Transverse colon (tissue), 4 donors: Measurements from ENCODE around the gene FST. TPM values are rescaled to one million over a fixed set of nuclear protein-coding genes. Genes with fewer than 3 reads are reported as not detected.
A peak's percentile ranks its signal among the peaks of the same experiment; 100 is the strongest.

Source experiments
- DNase-seq: peaks from one replicate; pipeline ENCODE4 v3.0.0-alpha.2; 2019
- H3K27ac ChIP-seq, 4 donors: fragments of 200-600 bp; sonication (generic); 2 replicates each; pipeline ENCODE4 v1.5.1; 2016 to 2018; ENCODE audit warnings: inconsistent platforms in 4 of 4
- H3K27me3 ChIP-seq: fragments of 200-600 bp; sonication (generic); 2 replicates; pipeline ENCODE4 v1.5.1; 2017; ENCODE audit warnings: inconsistent platforms
- H3K36me3 ChIP-seq, 4 donors: fragments of 200-600 bp; sonication (generic); 2 replicates each; pipeline ENCODE4 v1.5.1; 2017 to 2019; ENCODE audit warnings: inconsistent platforms in 4 of 4
- H3K4me1 ChIP-seq, 4 donors: fragments of 200-600 bp; sonication (generic); 2 replicates each; pipeline ENCODE4 v1.5.1; 2017 to 2020; ENCODE audit warnings: inconsistent platforms in 4 of 4
- H3K4me3 ChIP-seq, 4 donors: fragments of 200-600 bp; sonication (generic); 1 replicate in 1 of 4; 2 replicates in 3 of 4; pipeline versions ENCODE4 v1.5.1 to v1.6.1; 2017 to 2019; ENCODE audit warnings: inconsistent platforms in 4 of 4
- H3K9me3 ChIP-seq, 2 donors: fragments of 200-600 bp; sonication (generic); 2 replicates each; pipeline ENCODE4 v1.5.1; 2017 to 2019; ENCODE audit warnings: inconsistent platforms in 2 of 2
- EP300 ChIP-seq: sonication (generic); formaldehyde crosslinking; IDR thresholded peaks from one replicate; pipeline ENCODE4 v1.6.1; 2017; ENCODE audit warnings: antibody characterized with exemption, low read depth
- POLR2A ChIP-seq: fragments of 450-650 bp; IDR thresholded peaks from one replicate; pipeline ENCODE4 v1.6.1; 2016; ENCODE audit warnings: antibody characterized with exemption, mild to moderate bottlenecking, moderate library complexity
- POLR2AphosphoS5 ChIP-seq, 3 donors: sonication (generic); formaldehyde crosslinking; IDR thresholded peaks; one replicate each; pipeline ENCODE4 v1.6.1; 2016; ENCODE audit warnings: antibody characterized with exemption in 3 of 3
- WGBS, 2 donors: methylation state at CpG; one replicate each; pipeline ENCODE4 v1.1.5; 2018; ENCODE audit warnings: low coverage in 1 of 2; 5-methylcytosine and 5-hydroxymethylcytosine counted together
- in situ Hi-C, 4 donors: fragments of 200-750 bp; cut with MboI; loops; one replicate each; pipeline versions ENCODE4 v1.15.0 to v1.15.1; 2017; ENCODE audit warnings: low sequenced_read_pairs in 3 of 4, low pct_ligation_motif_present in 1 of 4, low pct_unique_long_range_greater_than_20kb in 1 of 4
- intact Hi-C: fragments of 100-400 bp; cut with DNase I; formaldehyde crosslinking; loops from one replicate; pipeline ENCODE4 v1.15.1; 2023; ENCODE audit warnings: low total_unique reads
- total RNA-seq, 4 donors: library from RNA; depleted of rRNA; stranded (reverse); fragments of >200 nt; gene quantifications; one replicate each; pipeline ENCODE4 v1.1.0, GENCODE V29; 2016
- TF ChIP-seq, protein P1 (sequence below), 5 experiments: fragments of 200-600 bp in 3 of 5; fragments of 450-650 bp in 2 of 5; sonication (generic) in 3 of 5; IDR thresholded peaks; 1 replicate in 2 of 5; 2 replicates in 3 of 5; pipeline ENCODE4 v1.5.1; 2016 to 2017; ENCODE audit warnings: antibody characterized with exemption in 5 of 5, inconsistent platforms in 3 of 5, mild to moderate bottlenecking in 2 of 5, moderate library complexity in 1 of 5

FST gene
- total RNA-seq, 4 donors from 2014 or later, result 3.4 to 25.7 (median 5.3) TPM

DNA sequence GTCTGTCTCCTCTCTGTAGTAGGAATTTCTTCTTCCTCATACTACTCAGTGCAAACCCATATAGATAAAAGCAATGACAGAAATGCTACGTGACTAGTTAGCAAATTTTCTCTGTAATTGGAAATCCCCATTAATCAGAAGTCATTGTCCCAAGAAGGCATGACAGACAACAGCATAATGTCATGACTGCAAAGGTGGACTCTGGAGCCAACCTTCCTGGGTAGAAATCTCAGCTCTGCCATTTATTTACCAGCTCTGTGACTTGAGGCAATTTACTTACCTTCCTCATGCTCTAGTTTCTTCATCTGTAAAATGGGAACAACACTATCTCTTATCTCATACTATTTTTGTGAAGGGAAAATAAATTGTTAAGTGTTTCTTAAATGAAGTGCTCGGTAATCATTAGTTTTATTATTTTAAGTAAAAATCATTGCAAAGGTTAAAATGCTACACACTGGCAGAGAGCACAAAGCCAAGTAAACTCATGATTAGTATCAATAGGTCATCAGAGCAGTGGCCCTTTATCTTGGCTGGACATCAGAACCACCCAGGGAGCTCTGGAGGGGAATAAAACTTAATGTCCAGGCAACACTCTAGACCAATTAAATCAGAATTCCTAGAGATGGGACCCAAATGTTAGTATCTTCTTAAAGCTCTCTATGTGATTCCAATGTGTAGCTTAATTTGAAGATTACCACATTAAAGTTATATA lies 43.8 kb upstream of the FST start:
- Histone ChIP-seq H3K4me3 (no peak overlapping the region), H3K36me3 (no peaks in the 10 kb centered on the region), H3K27me3 (no peaks in the 10 kb centered on the region), H3K9me3 (no peaks in the 10 kb centered on the region), H3K4me1 (peaks cover 0 to 5% (median 2%) of the 10 kb centered on the region in 4 donors), H3K27ac (no peak overlapping the region)
- intact Hi-C loops (no loop called here), in situ Hi-C loops (loop anchor here in 1 of 4 donors (25.0 kb wide), 1 partner anchor 274 kb away; no protein-coding TSS in a partner anchor)
- no peak for TF ChIP-seq POLR2A
- no peak for TF ChIP-seq POLR2AphosphoS5 (IDR thresholded peaks at IDR 0.05)
- no peak for TF ChIP-seq EP300
- TF ChIP-seq, protein P1, sequence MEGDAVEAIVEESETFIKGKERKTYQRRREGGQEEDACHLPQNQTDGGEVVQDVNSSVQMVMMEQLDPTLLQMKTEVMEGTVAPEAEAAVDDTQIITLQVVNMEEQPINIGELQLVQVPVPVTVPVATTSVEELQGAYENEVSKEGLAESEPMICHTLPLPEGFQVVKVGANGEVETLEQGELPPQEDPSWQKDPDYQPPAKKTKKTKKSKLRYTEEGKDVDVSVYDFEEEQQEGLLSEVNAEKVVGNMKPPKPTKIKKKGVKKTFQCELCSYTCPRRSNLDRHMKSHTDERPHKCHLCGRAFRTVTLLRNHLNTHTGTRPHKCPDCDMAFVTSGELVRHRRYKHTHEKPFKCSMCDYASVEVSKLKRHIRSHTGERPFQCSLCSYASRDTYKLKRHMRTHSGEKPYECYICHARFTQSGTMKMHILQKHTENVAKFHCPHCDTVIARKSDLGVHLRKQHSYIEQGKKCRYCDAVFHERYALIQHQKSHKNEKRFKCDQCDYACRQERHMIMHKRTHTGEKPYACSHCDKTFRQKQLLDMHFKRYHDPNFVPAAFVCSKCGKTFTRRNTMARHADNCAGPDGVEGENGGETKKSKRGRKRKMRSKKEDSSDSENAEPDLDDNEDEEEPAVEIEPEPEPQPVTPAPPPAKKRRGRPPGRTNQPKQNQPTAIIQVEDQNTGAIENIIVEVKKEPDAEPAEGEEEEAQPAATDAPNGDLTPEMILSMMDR (IDR thresholded peaks at IDR 0.05), result no peak
- DNase-seq, result no peak
- 71 to 80% methylated on average over 2 of the region's 2 CpGs for WGBS, 2 donors

DNA sequence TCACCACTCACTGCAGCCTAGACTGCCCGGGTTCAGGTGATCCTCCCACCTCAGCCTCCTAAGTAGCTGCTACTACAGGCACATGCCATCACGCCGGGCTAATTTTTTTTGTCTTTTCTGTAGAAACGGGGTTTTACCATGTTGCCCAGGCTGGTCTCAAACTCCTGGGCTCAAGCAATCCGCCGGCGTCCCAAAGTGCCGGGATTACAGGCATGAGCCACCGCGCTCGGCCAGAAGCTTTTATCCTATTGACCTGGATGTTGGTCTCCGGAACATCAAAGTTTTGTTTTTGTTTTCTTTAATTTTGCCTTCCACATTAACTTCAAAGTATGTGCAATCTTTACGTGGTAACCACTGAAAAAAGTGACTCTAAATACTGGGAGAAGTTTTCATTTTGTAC lies 42.4 kb upstream of the FST start:
- Histone ChIP-seq H3K27me3 (no peaks in the 10 kb centered on the region), H3K36me3 (no peaks in the 10 kb centered on the region), H3K27ac (no peak overlapping the region), H3K4me1 (peaks cover 0 to 5% (median 2%) of the 10 kb centered on the region in 4 donors), H3K9me3 (no peaks in the 10 kb centered on the region), H3K4me3 (no peak overlapping the region)
- DNase-seq, result no peak
- WGBS, 2 donors, result 94 to 96% methylated on average over 3 to 13 of the region's 13 CpGs
- TF ChIP-seq EP300 (no peak), POLR2A (no peak), POLR2AphosphoS5 (IDR thresholded peaks at IDR 0.05) (no peak)
- TF ChIP-seq, protein P1 (IDR thresholded peaks at IDR 0.05), result no peak
- in situ Hi-C loops (loop anchor here in 1 of 4 donors (25.0 kb wide), 1 partner anchor 276 kb away; no protein-coding TSS in a partner anchor), intact Hi-C loops (no loop called here)

DNA sequence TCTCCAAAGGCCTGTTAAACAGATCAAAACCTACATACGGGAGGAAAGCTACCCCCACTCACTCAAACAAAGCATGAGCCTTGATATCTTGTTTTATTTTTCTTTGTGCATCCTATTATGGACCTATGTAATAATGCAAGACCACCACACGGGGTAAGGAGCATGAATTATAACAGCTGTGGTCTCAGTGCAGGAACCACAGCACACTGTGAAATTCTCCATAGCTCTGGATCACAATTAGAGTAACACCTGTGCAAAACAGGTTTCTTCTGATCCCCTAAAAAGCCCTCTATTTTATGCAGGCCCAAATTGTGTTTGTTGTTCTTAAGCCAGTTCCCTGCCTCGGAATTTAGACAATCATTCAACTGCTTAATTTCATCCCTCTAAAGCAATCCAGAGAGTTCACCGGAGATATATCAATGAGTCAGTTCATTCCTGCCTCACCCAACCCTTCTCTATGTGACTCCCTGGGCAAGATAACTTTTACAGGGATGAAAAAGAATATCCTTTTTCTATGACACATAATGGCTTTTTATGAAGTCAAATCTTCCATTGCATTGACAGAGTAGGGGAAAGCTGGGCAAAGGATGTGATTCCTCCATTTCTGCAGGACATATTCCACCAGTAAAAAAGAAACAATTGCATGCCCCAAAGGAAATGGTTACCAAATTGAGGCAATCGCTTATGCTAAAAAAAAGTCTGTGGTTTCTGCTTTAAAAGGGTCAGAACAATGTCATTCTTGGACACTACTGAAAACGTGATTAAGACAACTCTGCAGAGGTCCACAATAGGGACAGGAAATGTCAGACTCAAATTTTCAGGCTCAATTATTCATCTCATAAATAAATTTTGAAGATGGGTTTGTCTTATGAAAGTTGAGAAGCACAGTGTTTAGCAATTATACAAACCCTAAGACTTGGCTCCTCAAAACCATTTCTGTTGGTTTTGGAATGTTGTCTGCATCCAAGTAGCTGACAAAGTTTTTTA lies 41.6 kb upstream of the FST start:
- Histone ChIP-seq H3K27ac (peak overlapping the region in 1 of 4 donors; percentile 6), H3K4me3 (no peak overlapping the region), H3K9me3 (no peaks in the 10 kb centered on the region), H3K36me3 (no peaks in the 10 kb centered on the region), H3K4me1 (peaks cover 0 to 5% (median 2%) of the 10 kb centered on the region in 4 donors), H3K27me3 (no peaks in the 10 kb centered on the region)
- TF ChIP-seq POLR2A, result no peak
- TF ChIP-seq, protein P1 (IDR thresholded peaks at IDR 0.05), result no peak
- TF ChIP-seq POLR2AphosphoS5 (IDR thresholded peaks at IDR 0.05), result no peak
- no peak for TF ChIP-seq EP300
- in situ Hi-C loops, result loop anchor here in 1 of 4 donors (25.0 kb wide), 1 partner anchor 276 kb away; no protein-coding TSS in a partner anchor
- intact Hi-C loops, result no loop called here
- WGBS, 2 donors, result 65 to 67% methylated on average over 5 to 6 of the region's 6 CpGs
- DNase-seq, result no peak

DNA sequence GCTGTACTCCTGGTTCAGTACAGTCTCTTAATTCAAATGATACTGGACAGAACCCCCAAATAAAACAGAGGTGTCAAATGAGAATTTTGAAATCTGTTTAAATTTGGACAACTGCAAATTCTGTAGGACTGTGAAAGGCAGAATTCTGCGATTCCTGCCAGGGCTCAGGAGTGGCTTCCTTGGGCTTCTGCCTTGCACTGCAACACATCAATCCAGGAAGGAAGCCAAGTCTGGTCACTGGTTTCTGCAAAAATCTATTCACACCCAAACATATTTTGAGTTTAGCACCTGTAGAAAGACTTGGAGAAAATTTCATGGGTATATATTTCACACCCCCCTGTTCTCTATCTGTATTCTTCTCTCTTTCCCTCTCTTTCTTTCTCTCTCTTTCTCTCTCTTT lies 37.5 kb upstream of the FST start:
- no peaks in the 10 kb centered on the region for H3K27me3 ChIP-seq
- H3K4me1 ChIP-seq, result peaks cover 0 to 5% (median 2%) of the 10 kb centered on the region in 4 donors
- intact Hi-C loops (no loop called here), in situ Hi-C loops (loop anchor here in 1 of 4 donors (25.0 kb wide), 1 partner anchor 281 kb away; no protein-coding TSS in a partner anchor)
- 83 to 90% methylated on average over 1 of the region's 1 CpG for WGBS, 2 donors
- no peak overlapping the region for H3K4me3 ChIP-seq
- DNase-seq, result no peak
- TF ChIP-seq POLR2AphosphoS5 (IDR thresholded peaks at IDR 0.05), result no peak
- no peak for TF ChIP-seq EP300
- TF ChIP-seq, protein P1 (IDR thresholded peaks at IDR 0.05), result no peak
- TF ChIP-seq POLR2A, result no peak
- no peaks in the 10 kb centered on the region for H3K9me3 ChIP-seq
- H3K36me3 ChIP-seq, result no peaks in the 10 kb centered on the region
- H3K27ac ChIP-seq, result no peak overlapping the region
